A673 (cell line): ENCODE data around the gene ZNF69. TPM values are rescaled to one million over a fixed set of nuclear protein-coding genes. Genes with fewer than 3 reads are reported as not detected.
"Not testable (repeated sequence)": the region's sequence is repeated elsewhere in the genome, so short reads cannot be mapped to it uniquely, and the experiment has no call there.

Experiments used
- BruUV-seq: library from RNA; stranded (reverse); fragments of 400-500 nt; replicated peaks from 2 replicates; lab custom pipeline; 2021; lab: Mats Ljungman, UMichigan
- CTCF ChIA-PET: fragments of 300-600 bp; sonication (Branson Sonifier 250); formaldehyde crosslinking; loops from one replicate; lab custom pipeline; 2022; ENCODE audit warnings: antibody characterized with exemption; lab: Charles Lee
- POLR2A ChIA-PET: fragments of 300-600 bp; sonication (Branson Sonifier 250); formaldehyde crosslinking; loops from one replicate; lab custom pipeline; 2022; ENCODE audit warnings: antibody characterized with exemption; ENCODE audit not compliant: low non-redundant PET; lab: Charles Lee
- DNase-seq: peaks from one replicate; pipeline ENCODE4 v3.0.0-alpha.2; 2015; ENCODE audit warnings: low spot score
- H3K27ac ChIP-seq: fragments of 200-600 bp; sonication (generic); 2 replicates; pipeline ENCODE4 v1.5.1; 2016; ENCODE audit warnings: mixed run types, low read depth, mild to moderate bottlenecking, mixed read lengths, antibody characterized with exemption, low read length; ENCODE audit not compliant: poor library complexity, severe bottlenecking
- H3K27me3 ChIP-seq: fragments of 200-600 bp; sonication (generic); replicated peaks from 2 replicates; pipeline ENCODE4 v1.6.1; 2017; ENCODE audit warnings: mixed run types, low read depth, mild to moderate bottlenecking, mixed read lengths, antibody characterized with exemption, low read length; ENCODE audit not compliant: insufficient read depth, poor library complexity
- H3K36me3 ChIP-seq: fragments of 200-600 bp; sonication (generic); 2 replicates; pipeline ENCODE4 v1.6.1; 2016; ENCODE audit warnings: mixed run types, mild to moderate bottlenecking, mixed read lengths, antibody characterized with exemption, low read length; ENCODE audit not compliant: insufficient read depth, poor library complexity, severe bottlenecking
- H3K4me1 ChIP-seq: fragments of 200-600 bp; sonication (generic); 2 replicates; pipeline ENCODE4 v1.6.1; 2017; ENCODE audit warnings: mixed run types, mild to moderate bottlenecking, mixed read lengths, antibody characterized with exemption, low read length; ENCODE audit not compliant: insufficient read depth, poor library complexity, severe bottlenecking
- H3K4me3 ChIP-seq: fragments of 200-600 bp; sonication (generic); 2 replicates; pipeline ENCODE4 v1.5.1; 2016; ENCODE audit warnings: low read depth, mixed run types, mild to moderate bottlenecking, mixed read lengths, low read length; ENCODE audit not compliant: poor library complexity, severe bottlenecking
- H3K9me3 ChIP-seq: fragments of 200-600 bp; sonication (generic); 2 replicates; pipeline ENCODE4 v1.6.1; 2016; ENCODE audit warnings: mixed run types, low read depth, mild to moderate bottlenecking, mixed read lengths, antibody characterized with exemption, low read length; ENCODE audit not compliant: poor library complexity, severe bottlenecking
- EZH2 ChIP-seq: fragments of 200-600 bp; sonication (generic); IDR thresholded peaks from 2 replicates; pipeline ENCODE4 v1.6.1; 2017; ENCODE audit warnings: borderline replicate concordance, low read depth, mild to moderate bottlenecking, mixed read lengths, antibody characterized with exemption, low read length; ENCODE audit not compliant: poor library complexity, severe bottlenecking
- intact Hi-C: fragments of 100-400 bp; cut with micrococcal nuclease; formaldehyde crosslinking; loops from one replicate; pipeline ENCODE4 v1.10.0; 2022; ENCODE audit not compliant: unreplicated experiment
- total RNA-seq: library from RNA; stranded (reverse); gene quantifications from 2 replicates; pipeline ENCODE4 v1.2.3, GENCODE V29; 2021
- TF ChIP-seq, protein P1 (sequence below): fragments of 300-800, 200-600 bp; sonication (generic); conservative IDR thresholded peaks from 2 replicates; pipeline ENCODE4 v1.5.1; 2017; ENCODE audit warnings: low read depth, mild to moderate bottlenecking, antibody characterized with exemption, low read length, moderate library complexity, mixed read lengths

Gene ZNF69
- total RNA-seq, 1 experiment from 2014 or later: 4.3 TPM

DNA sequence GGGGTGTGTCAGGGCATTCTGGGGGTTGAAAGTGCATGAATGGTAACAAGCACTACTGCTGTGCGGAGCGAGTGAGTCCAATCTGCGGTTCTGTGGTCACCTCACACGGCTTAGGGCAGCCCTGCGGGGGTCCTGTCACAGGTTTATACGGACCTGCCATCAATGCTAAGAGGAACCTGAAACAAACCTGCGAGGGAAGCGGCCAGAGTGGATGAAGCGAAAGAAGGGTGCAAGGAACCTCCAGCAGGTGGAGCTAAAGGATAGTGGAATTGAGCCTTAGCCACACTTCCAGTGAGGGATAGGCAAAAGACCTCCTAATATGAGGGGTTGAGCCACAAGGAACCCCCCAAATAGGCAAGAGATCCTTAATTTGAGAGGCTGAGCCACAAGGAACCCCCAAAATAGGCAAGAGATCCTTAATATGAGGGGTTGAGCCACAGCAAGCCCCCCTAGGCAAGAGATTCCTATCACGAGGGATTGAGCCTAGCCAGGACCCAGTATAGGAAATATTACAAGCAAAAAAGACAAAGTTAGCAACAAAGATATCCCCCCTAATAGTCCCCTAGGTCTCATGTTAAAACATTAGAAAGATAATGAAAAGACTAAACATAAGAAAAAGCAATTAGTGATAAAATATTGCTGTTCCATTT, 6.3 kb upstream of the ZNF69 start:
- intact Hi-C loops: loop anchor here (2.0 to 10.0 kb wide), 2 partner anchors 108 to 764 kb away; no protein-coding TSS in a partner anchor
- H3K4me3 ChIP-seq: no peak overlapping the region
- no peaks in the 10 kb centered on the region for H3K9me3 ChIP-seq
- TF ChIP-seq EZH2: no peak
- TF ChIP-seq, protein P1, sequence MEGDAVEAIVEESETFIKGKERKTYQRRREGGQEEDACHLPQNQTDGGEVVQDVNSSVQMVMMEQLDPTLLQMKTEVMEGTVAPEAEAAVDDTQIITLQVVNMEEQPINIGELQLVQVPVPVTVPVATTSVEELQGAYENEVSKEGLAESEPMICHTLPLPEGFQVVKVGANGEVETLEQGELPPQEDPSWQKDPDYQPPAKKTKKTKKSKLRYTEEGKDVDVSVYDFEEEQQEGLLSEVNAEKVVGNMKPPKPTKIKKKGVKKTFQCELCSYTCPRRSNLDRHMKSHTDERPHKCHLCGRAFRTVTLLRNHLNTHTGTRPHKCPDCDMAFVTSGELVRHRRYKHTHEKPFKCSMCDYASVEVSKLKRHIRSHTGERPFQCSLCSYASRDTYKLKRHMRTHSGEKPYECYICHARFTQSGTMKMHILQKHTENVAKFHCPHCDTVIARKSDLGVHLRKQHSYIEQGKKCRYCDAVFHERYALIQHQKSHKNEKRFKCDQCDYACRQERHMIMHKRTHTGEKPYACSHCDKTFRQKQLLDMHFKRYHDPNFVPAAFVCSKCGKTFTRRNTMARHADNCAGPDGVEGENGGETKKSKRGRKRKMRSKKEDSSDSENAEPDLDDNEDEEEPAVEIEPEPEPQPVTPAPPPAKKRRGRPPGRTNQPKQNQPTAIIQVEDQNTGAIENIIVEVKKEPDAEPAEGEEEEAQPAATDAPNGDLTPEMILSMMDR: peak; percentile 79
- ChIA-PET CTCF (interaction anchor here (0.5 to 1.3 kb wide), 4 partner anchors 43 to 760 kb away, joined by 3 to 10 read pairs (median 4); partner anchors contain the start of genes ZNF20 and ZNF763), POLR2A (interaction anchor here (0.6 kb wide), 1 partner anchor 866 kb away, joined by 3 read pairs; no protein-coding TSS in a partner anchor)
- peak; percentile 76 for DNase-seq
- peaks cover 4% of the 10 kb centered on the region for H3K27me3 ChIP-seq
- no peaks in the 10 kb centered on the region for H3K4me1 ChIP-seq
- H3K27ac ChIP-seq: no peak overlapping the region
- H3K36me3 ChIP-seq: no peaks in the 10 kb centered on the region
- BruUV-seq: no TSS peak

DNA sequence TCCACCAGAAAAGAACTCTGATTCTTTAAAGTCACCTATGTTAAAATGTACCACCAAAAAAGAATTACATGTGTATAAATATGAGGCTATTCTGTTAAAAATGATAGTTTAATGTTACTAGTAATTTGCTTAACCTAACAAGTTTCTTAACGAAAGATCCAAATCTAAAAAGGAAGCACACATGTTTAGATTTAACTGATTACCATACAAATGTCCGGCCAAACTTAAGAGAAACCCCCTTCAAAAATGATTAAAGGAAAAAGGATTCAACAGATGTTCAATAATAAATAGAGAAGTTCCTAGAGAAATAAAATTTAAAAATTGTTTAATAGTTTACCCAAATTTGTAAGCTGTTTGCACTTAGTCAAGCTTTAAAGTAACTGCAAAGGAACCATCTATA, 5.0 kb upstream of the ZNF69 start:
- no peaks in the 10 kb centered on the region for H3K4me1 ChIP-seq
- DNase-seq: no peak
- ChIA-PET CTCF (interaction anchor here (1.3 kb wide), 1 partner anchor 258 kb away, joined by 3 read pairs; the partner anchor contains the start of gene ZNF20), POLR2A (no interaction called here)
- H3K27ac ChIP-seq: no peak overlapping the region
- no peaks in the 10 kb centered on the region for H3K36me3 ChIP-seq
- no TSS peak for BruUV-seq
- peaks cover 4% of the 10 kb centered on the region for H3K27me3 ChIP-seq
- no peak overlapping the region for H3K4me3 ChIP-seq
- no peaks in the 10 kb centered on the region for H3K9me3 ChIP-seq
- intact Hi-C loops: loop anchor here (1.0 to 10.0 kb wide), 2 partner anchors 259 to 762 kb away; no protein-coding TSS in a partner anchor
- TF ChIP-seq, protein P1: no peak
- TF ChIP-seq EZH2: no peak

DNA sequence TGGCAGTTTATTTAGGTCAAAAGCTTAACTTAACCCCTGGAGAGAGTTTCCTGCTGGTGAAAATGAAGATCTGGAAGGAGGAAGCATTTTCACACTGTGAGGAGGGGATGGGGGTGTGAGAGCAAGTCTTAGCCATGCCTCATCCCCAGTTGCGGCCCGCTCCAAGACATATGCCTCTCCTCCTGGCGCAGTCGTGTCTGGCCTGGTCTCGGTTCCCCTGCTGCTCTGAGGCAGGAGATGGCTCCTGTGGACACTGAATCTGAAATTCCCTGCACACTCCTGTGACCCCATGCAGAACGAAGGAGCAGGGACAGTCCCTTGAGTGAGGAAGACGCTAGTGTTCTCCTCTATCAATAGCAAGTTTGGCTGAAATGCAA, 360 bp upstream of the ZNF69 start:
- no peak overlapping the region for H3K27ac ChIP-seq
- TF ChIP-seq EZH2: no peak
- TF ChIP-seq, protein P1: no peak
- H3K9me3 ChIP-seq: no peaks in the 10 kb centered on the region
- POLR2A ChIA-PET: no interaction called here
- peaks cover 4% of the 10 kb centered on the region for H3K27me3 ChIP-seq
- peak; percentile 6 for DNase-seq
- peak overlapping the region; percentile 56 for H3K4me3 ChIP-seq
- CTCF ChIA-PET: interaction anchor here (0.6 kb wide), 1 partner anchor 161 kb away, joined by 3 read pairs; no protein-coding TSS in a partner anchor
- no peaks in the 10 kb centered on the region for H3K4me1 ChIP-seq
- BruUV-seq: no TSS peak
- intact Hi-C loops: loop anchor here (10.0 kb wide), 1 partner anchor 758 kb away; no protein-coding TSS in a partner anchor
- no peaks in the 10 kb centered on the region for H3K36me3 ChIP-seq

DNA sequence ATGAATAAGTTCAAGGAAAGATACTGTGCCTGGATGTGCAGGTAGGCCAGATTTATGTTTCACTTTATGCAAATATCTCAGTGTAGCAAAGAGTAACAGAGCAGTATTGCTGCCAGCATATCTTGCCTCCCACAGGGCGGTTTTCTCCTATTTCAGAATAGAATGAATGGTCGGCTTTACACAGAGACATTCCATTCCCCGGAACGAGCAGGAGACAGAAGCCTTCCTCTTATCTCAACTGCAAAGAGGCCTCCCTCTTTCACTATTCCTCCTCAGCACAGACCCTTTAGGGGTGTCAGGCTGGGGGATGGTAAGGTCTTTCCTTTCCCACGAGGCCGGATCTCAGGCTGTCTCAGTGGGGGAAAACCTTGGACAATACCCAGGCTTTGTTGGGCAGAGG, 2.3 kb downstream of the ZNF69 start:
- H3K9me3 ChIP-seq, CTCF ChIA-PET, DNase-seq, H3K36me3 ChIP-seq, H3K4me1 ChIP-seq, H3K27ac ChIP-seq, BruUV-seq, POLR2A ChIA-PET, H3K4me3 ChIP-seq, H3K27me3 ChIP-seq: not testable (repeated sequence)
- intact Hi-C loops: loop anchor here (10.0 kb wide), 1 partner anchor 755 kb away; no protein-coding TSS in a partner anchor
